Upper lobe of left lung (tissue), 4 donors: Measurements from ENCODE around the gene LYST.

ENCODE experiments used
- POLR2AphosphoS5 ChIP-seq, 2 donors: sonication (generic); formaldehyde crosslinking; IDR thresholded peaks; one replicate each; pipeline ENCODE4 v1.5.1; 2017; ENCODE audit warnings: antibody characterized with exemption in 2 of 2
- TF ChIP-seq, protein P1 (sequence below), 6 experiments: fragments of 450-650 bp in 4 of 6; fragments of 200-600 bp in 2 of 6; sonication (generic) in 2 of 6; IDR thresholded peaks; one replicate each; pipeline ENCODE4 v1.5.1; 2016 to 2019; ENCODE audit warnings: antibody characterized with exemption in 6 of 6

DNA sequence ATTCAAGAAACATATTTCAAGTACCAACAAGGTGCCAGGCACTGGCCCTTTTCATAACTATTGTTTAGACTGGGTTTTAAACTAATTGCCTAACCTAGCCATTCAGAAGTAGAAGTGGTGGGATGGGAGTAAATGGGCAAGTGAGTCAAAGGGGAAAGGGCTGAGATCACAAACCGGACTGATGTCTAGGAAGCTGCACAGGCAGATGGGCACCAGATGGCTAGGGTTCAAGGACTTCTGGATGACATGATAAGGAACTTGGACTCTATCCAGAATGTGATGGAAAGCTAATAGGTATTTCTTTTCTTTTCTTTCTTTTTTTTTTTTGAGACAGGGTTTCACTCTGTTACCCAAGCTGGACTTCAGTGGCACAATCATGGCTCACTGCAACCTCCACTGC is 46.6 kb downstream of the LYST start:
- TF ChIP-seq, protein P1, sequence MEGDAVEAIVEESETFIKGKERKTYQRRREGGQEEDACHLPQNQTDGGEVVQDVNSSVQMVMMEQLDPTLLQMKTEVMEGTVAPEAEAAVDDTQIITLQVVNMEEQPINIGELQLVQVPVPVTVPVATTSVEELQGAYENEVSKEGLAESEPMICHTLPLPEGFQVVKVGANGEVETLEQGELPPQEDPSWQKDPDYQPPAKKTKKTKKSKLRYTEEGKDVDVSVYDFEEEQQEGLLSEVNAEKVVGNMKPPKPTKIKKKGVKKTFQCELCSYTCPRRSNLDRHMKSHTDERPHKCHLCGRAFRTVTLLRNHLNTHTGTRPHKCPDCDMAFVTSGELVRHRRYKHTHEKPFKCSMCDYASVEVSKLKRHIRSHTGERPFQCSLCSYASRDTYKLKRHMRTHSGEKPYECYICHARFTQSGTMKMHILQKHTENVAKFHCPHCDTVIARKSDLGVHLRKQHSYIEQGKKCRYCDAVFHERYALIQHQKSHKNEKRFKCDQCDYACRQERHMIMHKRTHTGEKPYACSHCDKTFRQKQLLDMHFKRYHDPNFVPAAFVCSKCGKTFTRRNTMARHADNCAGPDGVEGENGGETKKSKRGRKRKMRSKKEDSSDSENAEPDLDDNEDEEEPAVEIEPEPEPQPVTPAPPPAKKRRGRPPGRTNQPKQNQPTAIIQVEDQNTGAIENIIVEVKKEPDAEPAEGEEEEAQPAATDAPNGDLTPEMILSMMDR (IDR thresholded peaks at IDR 0.05), result no peak
- TF ChIP-seq POLR2AphosphoS5 (IDR thresholded peaks at IDR 0.05), result no peak
